ENCODE data around the gene ESRRB. TPM values are rescaled to one million over a fixed set of nuclear protein-coding genes. Genes with fewer than 3 reads are reported as not detected.
A peak's percentile ranks its signal among the peaks of the same experiment; 100 is the strongest.

ESRRB gene
- total RNA-seq, 4 donors from 2014 or later = 1.2 TPM; not detected in 3

DNA sequence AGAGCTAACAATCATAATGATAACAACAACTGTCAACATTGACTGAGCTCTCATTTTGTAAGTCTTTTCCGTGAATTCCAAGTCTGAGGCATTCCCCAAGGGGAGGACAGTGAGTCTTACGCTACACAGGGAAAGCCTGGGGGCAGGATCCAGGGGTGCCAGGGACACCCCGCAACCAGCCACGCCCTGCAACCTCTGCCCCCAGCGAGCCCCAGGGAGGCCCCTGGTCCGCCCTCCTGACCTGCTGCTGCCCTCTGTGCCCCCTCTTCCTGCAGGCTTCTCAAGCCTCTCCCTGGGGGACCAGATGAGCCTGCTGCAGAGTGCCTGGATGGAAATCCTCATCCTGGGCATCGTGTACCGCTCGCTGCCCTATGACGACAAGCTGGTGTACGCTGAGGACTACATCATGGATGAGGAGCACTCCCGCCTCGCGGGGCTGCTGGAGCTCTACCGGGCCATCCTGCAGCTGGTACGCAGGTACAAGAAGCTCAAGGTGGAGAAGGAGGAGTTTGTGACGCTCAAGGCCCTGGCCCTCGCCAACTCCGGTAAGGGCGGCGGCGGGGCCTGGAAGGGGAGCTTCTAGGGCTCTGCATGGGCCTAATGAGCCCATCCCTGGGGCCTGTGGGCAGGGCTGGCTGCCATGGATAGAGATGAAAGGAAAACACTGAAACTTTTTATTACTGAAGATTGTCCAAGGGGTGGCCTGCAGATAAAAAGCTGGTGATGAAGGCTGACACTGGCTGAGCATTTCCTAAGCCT, 115.4 kb downstream of the ESRRB start:
- H3K36me3 ChIP-seq = no peaks in the 10 kb centered on the region
- TF ChIP-seq, protein P1, sequence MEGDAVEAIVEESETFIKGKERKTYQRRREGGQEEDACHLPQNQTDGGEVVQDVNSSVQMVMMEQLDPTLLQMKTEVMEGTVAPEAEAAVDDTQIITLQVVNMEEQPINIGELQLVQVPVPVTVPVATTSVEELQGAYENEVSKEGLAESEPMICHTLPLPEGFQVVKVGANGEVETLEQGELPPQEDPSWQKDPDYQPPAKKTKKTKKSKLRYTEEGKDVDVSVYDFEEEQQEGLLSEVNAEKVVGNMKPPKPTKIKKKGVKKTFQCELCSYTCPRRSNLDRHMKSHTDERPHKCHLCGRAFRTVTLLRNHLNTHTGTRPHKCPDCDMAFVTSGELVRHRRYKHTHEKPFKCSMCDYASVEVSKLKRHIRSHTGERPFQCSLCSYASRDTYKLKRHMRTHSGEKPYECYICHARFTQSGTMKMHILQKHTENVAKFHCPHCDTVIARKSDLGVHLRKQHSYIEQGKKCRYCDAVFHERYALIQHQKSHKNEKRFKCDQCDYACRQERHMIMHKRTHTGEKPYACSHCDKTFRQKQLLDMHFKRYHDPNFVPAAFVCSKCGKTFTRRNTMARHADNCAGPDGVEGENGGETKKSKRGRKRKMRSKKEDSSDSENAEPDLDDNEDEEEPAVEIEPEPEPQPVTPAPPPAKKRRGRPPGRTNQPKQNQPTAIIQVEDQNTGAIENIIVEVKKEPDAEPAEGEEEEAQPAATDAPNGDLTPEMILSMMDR (IDR thresholded peaks at IDR 0.05) = no peak
- no peak for TF ChIP-seq POLR2A (IDR thresholded peaks at IDR 0.05)
- no peak overlapping the region for H3K4me3 ChIP-seq
- no peak for DNase-seq
- H3K4me1 ChIP-seq = no peaks in the 10 kb centered on the region
- no peaks in the 10 kb centered on the region for H3K27me3 ChIP-seq
- no peaks in the 10 kb centered on the region for H3K9me3 ChIP-seq
- H3K27ac ChIP-seq = no peak overlapping the region

DNA sequence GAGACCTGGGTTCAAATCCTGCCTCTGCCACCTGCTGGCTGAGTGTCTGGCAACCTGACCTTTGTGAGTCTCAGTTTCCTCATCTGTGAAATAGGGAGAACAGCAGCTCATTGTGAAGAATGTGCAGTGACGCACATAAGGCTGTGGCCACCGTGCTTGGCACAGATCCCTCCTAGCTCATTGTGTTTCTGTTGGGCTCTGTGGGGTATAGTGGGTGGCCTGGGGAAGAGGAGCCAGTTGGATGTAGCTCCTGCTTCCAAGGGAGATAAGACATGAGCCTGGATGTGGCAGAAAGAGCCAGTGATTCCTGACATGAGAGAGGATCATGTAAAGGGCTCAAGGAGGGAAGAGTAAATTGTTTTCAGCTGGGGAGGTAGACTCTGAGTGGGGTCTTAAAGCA, 120.0 kb downstream of the ESRRB start:
- Histone ChIP-seq H3K4me3 (no peak overlapping the region), H3K4me1 (no peaks in the 10 kb centered on the region), H3K9me3 (no peaks in the 10 kb centered on the region), H3K27ac (no peak overlapping the region), H3K27me3 (no peaks in the 10 kb centered on the region), H3K36me3 (no peaks in the 10 kb centered on the region)
- no peak for DNase-seq
- TF ChIP-seq, protein P1 (IDR thresholded peaks at IDR 0.05) = no peak
- TF ChIP-seq POLR2A (IDR thresholded peaks at IDR 0.05) = no peak

DNA sequence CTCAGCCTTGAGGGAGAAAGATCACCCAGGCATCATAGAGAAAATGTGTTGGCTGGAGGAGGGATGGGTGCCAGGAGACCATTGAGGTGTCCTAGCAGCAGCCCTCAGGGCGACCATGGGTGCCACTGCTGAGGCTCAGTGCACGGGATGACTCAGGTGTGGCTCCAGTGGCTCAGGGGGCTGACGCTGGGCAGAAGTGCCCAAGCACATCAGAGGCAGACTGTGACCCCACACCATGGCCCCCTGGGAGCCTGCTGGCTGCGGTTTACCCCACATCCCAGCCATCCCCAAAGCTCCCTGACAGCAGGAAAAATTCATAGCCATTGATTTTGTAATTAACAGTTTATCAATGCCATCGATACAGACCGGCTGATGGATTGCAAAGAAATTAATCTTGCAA, 120.7 kb downstream of the ESRRB start:
- no peak overlapping the region for H3K27ac ChIP-seq
- no peak for TF ChIP-seq POLR2A (IDR thresholded peaks at IDR 0.05)
- TF ChIP-seq, protein P1 (IDR thresholded peaks at IDR 0.05) = no peak
- H3K4me3 ChIP-seq = no peak overlapping the region
- no peak for DNase-seq
- H3K27me3 ChIP-seq = no peaks in the 10 kb centered on the region
- H3K4me1 ChIP-seq = no peaks in the 10 kb centered on the region
- H3K36me3 ChIP-seq = no peaks in the 10 kb centered on the region
- no peaks in the 10 kb centered on the region for H3K9me3 ChIP-seq

DNA sequence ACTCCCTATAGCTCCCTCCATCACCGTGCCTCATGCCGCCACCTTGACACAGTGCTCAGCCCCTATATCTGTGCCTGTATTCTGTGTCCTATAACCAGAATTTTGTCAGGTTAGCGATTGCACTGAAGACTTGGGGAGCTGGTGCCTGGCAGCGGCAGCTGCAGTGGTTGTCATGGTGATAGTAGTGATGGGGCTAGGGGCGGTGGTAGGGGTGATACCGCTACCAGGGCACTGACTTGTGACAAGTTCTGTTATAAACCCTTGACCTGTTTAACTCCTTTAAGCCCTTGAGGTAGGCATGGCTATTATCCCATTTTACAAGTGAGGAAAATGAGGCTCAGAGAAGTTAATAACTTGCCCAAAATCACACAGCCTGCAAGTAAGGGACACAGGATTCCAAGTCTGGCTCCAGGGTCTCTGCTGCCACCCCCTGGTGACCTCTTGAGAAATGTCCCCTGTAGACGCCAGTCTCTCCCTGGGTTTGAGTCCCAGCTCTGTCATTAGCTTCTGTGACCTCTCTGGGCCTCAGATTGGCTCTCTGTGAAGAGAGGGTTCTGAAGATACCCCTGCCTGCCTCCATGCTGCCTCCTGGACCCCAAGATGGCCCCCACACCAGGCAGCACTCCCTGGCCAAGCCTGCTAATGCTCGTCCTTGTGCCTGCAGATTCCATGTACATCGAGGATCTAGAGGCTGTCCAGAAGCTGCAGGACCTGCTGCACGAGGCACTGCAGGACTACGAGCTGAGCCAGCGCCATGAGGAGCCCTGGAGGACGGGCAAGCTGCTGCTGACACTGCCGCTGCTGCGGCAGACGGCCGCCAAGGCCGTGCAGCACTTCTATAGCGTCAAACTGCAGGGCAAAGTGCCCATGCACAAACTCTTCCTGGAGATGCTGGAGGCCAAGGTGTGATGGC, 121.9 kb downstream of the ESRRB start:
- TF ChIP-seq, protein P1 (IDR thresholded peaks at IDR 0.05) = no peak
- TF ChIP-seq POLR2A (IDR thresholded peaks at IDR 0.05) = no peak
- no peaks in the 10 kb centered on the region for H3K9me3 ChIP-seq
- no peak for DNase-seq
- no peaks in the 10 kb centered on the region for H3K27me3 ChIP-seq
- H3K4me3 ChIP-seq = no peak overlapping the region
- H3K27ac ChIP-seq = no peak overlapping the region
- H3K36me3 ChIP-seq = no peaks in the 10 kb centered on the region
- no peaks in the 10 kb centered on the region for H3K4me1 ChIP-seq

DNA sequence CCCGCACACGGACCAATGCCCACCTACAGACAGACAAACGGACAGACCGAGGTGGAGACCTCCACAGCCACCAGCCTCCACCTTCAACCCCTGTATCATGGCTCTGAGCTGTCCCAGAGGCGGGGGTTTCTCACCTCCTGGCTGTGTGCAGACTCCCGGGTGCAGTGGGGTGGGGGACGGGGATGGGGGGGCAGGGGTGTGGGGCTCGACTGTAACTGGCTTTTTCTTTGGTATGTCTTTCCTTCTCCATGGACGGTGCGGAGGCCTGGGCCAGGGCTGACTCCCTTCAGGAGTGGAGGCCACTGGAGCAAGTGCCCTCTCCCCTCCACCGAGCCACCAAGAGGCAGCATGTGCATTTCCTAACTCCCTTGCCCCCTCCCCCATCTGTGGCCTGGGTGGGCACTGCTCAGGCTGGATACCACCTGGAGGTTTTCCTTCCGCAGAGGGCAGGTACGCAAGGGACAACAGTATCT, 122.6 kb downstream of the ESRRB start:
- no peaks in the 10 kb centered on the region for H3K9me3 ChIP-seq
- no peak for TF ChIP-seq POLR2A (IDR thresholded peaks at IDR 0.05)
- H3K4me3 ChIP-seq = no peak overlapping the region
- H3K27ac ChIP-seq = no peak overlapping the region
- H3K27me3 ChIP-seq = no peaks in the 10 kb centered on the region
- no peaks in the 10 kb centered on the region for H3K36me3 ChIP-seq
- no peaks in the 10 kb centered on the region for H3K4me1 ChIP-seq
- peak in 1 of 3 donors; percentile 8 for DNase-seq

DNA sequence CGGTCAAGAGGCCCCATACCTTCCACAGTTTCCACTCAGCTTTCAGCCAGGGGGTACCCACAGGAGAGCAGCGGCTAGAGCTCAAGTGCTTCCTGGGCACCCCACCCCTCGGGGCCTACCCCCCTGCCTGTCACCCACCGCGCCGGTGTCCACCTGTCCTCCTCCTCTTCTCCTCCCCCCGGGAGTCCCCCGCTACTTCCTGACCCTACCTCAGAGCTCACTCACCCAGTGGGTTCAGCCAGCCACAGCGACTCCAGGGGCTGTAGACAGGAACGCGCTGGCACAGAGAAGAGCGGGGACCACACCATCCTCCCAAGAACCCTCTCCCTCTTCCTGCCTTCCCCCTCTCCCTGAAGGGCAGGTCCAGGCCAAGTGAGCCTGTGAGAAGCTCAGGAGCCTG, 123.0 kb downstream of the ESRRB start:
- Histone ChIP-seq H3K4me3 (no peak overlapping the region), H3K4me1 (no peaks in the 10 kb centered on the region), H3K27me3 (no peaks in the 10 kb centered on the region), H3K9me3 (no peaks in the 10 kb centered on the region), H3K36me3 (no peaks in the 10 kb centered on the region), H3K27ac (no peak overlapping the region)
- TF ChIP-seq POLR2A (IDR thresholded peaks at IDR 0.05) = no peak
- TF ChIP-seq, protein P1 (IDR thresholded peaks at IDR 0.05) = no peak
- peak in 1 of 3 donors; percentile 18 for DNase-seq

Data from Peyer's patch (tissue), 4 donors.